ENCODE results near the gene IRGQ. TPM values are rescaled to one million over a fixed set of nuclear protein-coding genes. Genes with fewer than 3 reads are reported as not detected.

Gene IRGQ
- total RNA-seq, 1 experiment from 2014 or later, result 24.1 TPM

GRCh38 chr19:43594710-43595604, 977 bp downstream of the IRGQ start:
- Histone ChIP-seq H3T11ph (ENCODE audit: low read length) (no peak overlapping the region), H3K9ac (ENCODE audit: extremely low read depth, insufficient read length, low read length) (peak overlapping the region; percentile 71), H3K79me2 (ENCODE audit: insufficient read depth, low read length) (peaks cover 4% of the 10 kb centered on the region; the same call in 1 of the 2 replicates), H3K9me3 (ENCODE audit: control insufficient read depth, low read depth, low read length) (no peaks in the 10 kb centered on the region), H2AK5ac (ENCODE audit: insufficient read length, low read length) (no peak overlapping the region), H3K23me2 (ENCODE audit: insufficient read length, low read depth, low read length, poor library complexity, severe bottlenecking) (peaks cover 20% of the 10 kb centered on the region), H3K14ac (ENCODE audit: insufficient read depth, low read length) (peak overlapping the region; percentile 42; the same call in 1 of the 2 replicates), H2AFZ (ENCODE audit: low read length) (no peak overlapping the region), H3K4me1 (ENCODE audit: insufficient read depth, low read length) (0 out of 2 replicates have a peak, but pooled peaks cover 3% of the 10 kb centered on the region), H2BK20ac (ENCODE audit: low read depth, low read length, poor library complexity, severe bottlenecking) (no peak overlapping the region), H3K23ac (ENCODE audit: insufficient read length, low read depth, low read length) (no peak overlapping the region), H2BK15ac (ENCODE audit: low read depth, low read length) (no peak overlapping the region), H4K5ac (ENCODE audit: insufficient read length, low read depth, low read length) (no peak overlapping the region), H3K27ac (ENCODE audit: insufficient read length, low read depth, low read length) (no peak overlapping the region), H3K56ac (ENCODE audit: insufficient read length, low read depth, low read length) (no peak overlapping the region), H3K4ac (ENCODE audit: low read depth, low read length) (no peak overlapping the region), H3K4me2 (ENCODE audit: insufficient read depth, insufficient read length, low read length) (peak overlapping the region; percentile 79), H4K8ac (replicated peaks; ENCODE audit: insufficient read length, low read depth, low read length) (no peak overlapping the region), H3K27me3 (ENCODE audit: insufficient read depth, low read length) (no peaks in the 10 kb centered on the region), H4K20me1 (ENCODE audit: control insufficient read depth, insufficient read depth, insufficient read length) (no peaks in the 10 kb centered on the region), H4K91ac (ENCODE audit: insufficient read length, low read depth, low read length) (no peak overlapping the region), H2BK120ac (ENCODE audit: low read depth, low read length, poor library complexity, severe bottlenecking) (no peak overlapping the region), H3K18ac (ENCODE audit: insufficient read length, low read depth, low read length) (peak overlapping the region; percentile 37), H3K79me1 (ENCODE audit: insufficient read depth, low read depth, low read length, poor library complexity, severe bottlenecking) (no peaks in the 10 kb centered on the region), H2BK12ac (ENCODE audit: insufficient read length, low read depth, low read length) (no peak overlapping the region), H2BK5ac (ENCODE audit: insufficient read length, low read length) (no peak overlapping the region)
- Mint-ChIP-seq H3K4me3 (peak overlapping the region; percentile 92 to 95), H3K9me3 (no peaks in the 10 kb centered on the region; a peak in 1 of 5 replicates), H3K36me3 (ENCODE audit: insufficient read depth in 1 of 3, low read depth in 3 of 3) (peaks cover 16 to 38% (median 36%) of the 10 kb centered on the region in 3 experiments), H3K27ac (peak overlapping the region; percentile 77 to 99 (median 99); a peak in 5 of 7 replicates), H3K4me1 (peaks cover 18 to 25% of the 10 kb centered on the region in 2 experiments), H3K27me3 (ENCODE audit: low read depth) (no peaks in the 10 kb centered on the region)
- no CpG with 5 or more reads among the region's 64 CpGs for WGBS (ENCODE audit: extremely low coverage, insufficient read length, low lambda C conversion rate)
- TF ChIP-seq CTCF (conservative IDR thresholded peaks at IDR 0.05), result peak; percentile 97
- peak; percentile 84 for DNase-seq
